Gastrocnemius medialis (tissue), 4 donors: ENCODE data around the gene MSANTD2.
A peak's percentile ranks its signal among the peaks of the same experiment; 100 is the strongest.

Experiments used
- POLR2A ChIP-seq, 2 donors: fragments of 450-650 bp; IDR thresholded peaks; one replicate each; pipeline ENCODE4 v1.6.1; 2017; ENCODE audit warnings: antibody characterized with exemption in 2 of 2, mild to moderate bottlenecking in 2 of 2, moderate library complexity in 2 of 2
- TF ChIP-seq, protein P1 (sequence below), 5 experiments: fragments of 450-650 bp in 3 of 5; fragments of 200-600 bp in 2 of 5; sonication (generic) in 2 of 5; IDR thresholded peaks in 4 of 5; conservative IDR thresholded peaks in 1 of 5; 1 replicate in 4 of 5; 2 replicates in 1 of 5; pipeline ENCODE4 v1.5.1; 2016 to 2019; ENCODE audit warnings: antibody characterized with exemption in 5 of 5, mild to moderate bottlenecking in 3 of 5, moderate library complexity in 3 of 5

DNA sequence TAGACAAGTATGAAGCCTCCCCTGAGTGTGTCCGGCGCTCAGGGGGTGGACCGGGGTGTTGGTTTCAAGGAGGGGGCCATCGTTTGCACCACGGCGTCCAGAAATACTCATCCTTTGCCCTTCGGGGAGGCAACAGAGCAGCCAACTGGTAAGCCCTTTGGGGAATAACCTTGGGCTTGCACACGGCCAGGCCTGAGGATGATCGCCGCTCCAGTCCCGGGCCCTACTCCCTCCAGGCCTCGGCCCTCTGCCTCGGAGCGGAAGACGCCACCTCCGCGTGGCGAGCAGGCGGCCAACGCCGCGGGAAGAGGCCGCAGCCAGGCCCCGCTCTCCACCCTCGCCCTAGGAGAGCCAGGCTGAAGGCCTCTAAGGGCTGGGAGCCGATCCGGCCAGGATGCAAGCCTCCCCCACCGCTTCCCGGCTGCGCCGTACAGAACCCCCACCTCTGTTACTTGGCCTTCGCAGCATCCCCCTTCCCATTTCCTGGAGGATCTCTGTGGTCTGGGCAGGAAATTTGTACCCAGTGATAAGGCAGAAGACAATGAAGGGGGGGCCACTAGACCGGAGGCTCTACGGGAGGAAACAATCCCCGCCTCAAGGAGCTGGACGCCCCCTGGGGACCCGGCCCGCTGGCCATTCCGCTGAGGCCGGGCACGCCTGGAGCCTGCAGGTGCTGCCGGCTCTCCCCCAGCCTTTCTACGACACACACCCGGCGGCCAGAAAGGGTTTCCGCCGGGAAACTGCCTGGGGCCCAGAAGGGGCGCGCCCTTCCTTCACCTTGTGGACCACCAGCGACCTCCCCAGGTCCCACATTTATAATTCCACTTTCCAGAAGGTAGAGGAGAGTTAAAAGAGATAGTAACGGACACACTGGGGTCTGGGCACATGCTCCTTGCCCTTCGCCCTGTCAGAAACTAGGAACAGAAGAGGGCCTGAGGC is 40.7 kb downstream of the MSANTD2 start:
- TF ChIP-seq, protein P1, sequence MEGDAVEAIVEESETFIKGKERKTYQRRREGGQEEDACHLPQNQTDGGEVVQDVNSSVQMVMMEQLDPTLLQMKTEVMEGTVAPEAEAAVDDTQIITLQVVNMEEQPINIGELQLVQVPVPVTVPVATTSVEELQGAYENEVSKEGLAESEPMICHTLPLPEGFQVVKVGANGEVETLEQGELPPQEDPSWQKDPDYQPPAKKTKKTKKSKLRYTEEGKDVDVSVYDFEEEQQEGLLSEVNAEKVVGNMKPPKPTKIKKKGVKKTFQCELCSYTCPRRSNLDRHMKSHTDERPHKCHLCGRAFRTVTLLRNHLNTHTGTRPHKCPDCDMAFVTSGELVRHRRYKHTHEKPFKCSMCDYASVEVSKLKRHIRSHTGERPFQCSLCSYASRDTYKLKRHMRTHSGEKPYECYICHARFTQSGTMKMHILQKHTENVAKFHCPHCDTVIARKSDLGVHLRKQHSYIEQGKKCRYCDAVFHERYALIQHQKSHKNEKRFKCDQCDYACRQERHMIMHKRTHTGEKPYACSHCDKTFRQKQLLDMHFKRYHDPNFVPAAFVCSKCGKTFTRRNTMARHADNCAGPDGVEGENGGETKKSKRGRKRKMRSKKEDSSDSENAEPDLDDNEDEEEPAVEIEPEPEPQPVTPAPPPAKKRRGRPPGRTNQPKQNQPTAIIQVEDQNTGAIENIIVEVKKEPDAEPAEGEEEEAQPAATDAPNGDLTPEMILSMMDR (IDR thresholded peaks at IDR 0.05 in 4 of 5, conservative IDR thresholded peaks at IDR 0.05 in 1 of 5): no peak
- TF ChIP-seq POLR2A (IDR thresholded peaks at IDR 0.05): peak in 1 of 2 donors; percentile 22
